GM18873 (cell line): ENCODE results near the gene ACTR3C.
"Not testable (repeated sequence)": the region's sequence is repeated elsewhere in the genome, so short reads cannot be mapped to it uniquely, and the experiment has no call there.

ENCODE experiments used
- ATAC-seq: cut with Tn5 transposase; IDR thresholded peaks from one replicate; pipeline ENCODE4 v1.9.1; 2021; ENCODE audit warnings: mild to moderate bottlenecking, moderate library complexity, moderate number of reproducible peaks; ENCODE audit not compliant: unreplicated experiment, low FRiP score

ACTR3C gene

GRCh38 chr7:150316987-150317386, 6.4 kb downstream of the ACTR3C start:
- not testable (repeated sequence) for ATAC-seq

GRCh38 chr7:150314639-150315239, 8.6 kb downstream of the ACTR3C start:
- ATAC-seq: no peak

GRCh38 chr7:150313870-150314269, 9.5 kb downstream of the ACTR3C start:
- ATAC-seq: no peak

- ATAC-seq: no peak
Observed at GRCh38 chr7:150313367-150313809, 10.0 kb downstream of the ACTR3C start.

DNA sequence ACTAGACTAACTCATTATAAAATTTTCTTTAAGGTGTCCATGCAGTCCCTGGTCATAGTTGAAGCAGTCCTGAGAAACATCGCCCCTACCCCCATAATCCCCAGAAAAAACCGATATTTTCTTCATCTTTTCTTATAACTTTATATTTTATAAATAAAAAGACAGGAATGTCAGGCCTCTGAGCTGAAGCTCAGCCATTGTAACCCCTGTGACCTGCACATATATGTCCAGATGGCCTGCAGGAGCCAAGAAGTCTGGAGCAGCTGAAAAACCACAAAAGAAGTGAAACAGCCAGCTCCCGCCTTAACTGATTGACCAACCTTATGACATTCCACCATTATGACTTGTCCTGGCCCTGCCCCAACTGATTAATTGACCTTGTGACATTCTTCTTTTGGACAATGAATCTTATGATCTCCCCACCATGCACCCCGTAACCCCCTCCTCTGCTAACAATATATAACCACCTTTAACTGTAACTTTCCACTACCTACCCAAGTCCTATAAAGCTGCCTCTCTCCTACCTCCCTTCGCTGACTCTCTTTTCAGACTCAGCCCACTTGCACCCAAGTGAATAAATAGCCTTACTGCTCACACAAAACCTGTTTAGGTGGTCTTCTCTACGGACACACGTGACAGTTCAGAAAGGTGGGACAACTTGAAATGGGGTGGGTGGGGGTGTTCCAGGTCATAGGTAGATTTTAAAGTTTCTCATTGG, 10.5 kb downstream of the ACTR3C start:
- not testable (repeated sequence) for ATAC-seq

GRCh38 chr7:150311711-150312110, 11.6 kb downstream of the ACTR3C start:
- ATAC-seq: no peak

DNA sequence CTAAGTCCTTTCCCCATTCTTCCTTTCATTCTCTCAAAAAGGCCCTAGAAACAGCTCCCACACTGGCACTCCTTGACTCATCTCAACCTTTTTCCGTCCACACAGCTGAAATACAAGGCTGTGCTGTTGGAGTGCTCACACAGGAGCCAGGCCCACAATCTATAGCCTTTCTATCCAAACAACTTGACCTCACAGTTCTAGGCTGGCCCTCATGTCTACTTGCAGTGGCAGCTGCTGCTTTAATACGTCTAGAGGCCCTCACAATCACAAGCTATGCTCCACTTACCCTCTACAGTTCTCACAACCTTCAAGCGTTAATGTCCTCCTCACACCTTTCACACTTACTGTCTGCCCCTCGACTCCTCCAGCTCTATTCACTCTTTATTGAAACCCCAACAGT, 12.2 kb downstream of the ACTR3C start:
- ATAC-seq: no peak

DNA sequence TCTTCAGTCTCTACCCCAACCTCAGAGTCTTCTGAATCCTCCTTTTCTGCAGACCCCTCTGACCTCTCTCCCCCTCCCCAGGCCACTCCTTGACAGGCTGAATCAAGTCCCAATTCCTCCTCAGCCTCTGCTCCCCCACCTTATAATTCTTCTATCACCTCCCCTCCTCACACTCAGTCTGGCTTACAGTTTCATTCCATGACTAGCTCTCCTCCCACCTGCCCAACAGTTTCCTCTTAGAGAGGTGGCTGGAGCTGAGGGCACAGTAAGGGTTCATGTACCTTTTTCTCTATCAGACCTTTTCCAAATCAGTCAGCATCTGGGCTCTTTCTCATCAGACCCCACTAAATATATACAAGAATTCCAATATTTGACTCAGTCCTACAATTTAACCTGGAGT, 14.8 kb downstream of the ACTR3C start:
- ATAC-seq: no peak

DNA sequence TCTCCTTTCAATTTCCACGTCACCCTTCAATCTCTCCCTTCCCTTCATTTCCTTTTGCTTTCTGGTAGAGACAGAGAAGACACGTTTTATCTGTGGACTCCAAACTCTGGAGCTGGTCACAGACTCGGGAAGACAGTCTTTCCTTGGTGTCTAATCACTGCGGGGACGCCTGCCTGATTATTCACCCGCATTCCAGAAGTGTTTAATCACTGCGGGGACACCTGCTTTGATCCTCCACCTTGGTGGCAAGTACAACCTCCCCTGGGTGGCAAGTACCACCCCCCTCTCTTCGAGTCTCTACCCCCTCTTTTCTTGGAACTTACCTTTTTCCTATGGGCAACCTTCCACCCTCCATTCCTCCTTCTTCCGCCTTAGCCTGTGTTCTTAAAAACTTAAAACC, 15.4 kb downstream of the ACTR3C start:
- no peak for ATAC-seq

DNA sequence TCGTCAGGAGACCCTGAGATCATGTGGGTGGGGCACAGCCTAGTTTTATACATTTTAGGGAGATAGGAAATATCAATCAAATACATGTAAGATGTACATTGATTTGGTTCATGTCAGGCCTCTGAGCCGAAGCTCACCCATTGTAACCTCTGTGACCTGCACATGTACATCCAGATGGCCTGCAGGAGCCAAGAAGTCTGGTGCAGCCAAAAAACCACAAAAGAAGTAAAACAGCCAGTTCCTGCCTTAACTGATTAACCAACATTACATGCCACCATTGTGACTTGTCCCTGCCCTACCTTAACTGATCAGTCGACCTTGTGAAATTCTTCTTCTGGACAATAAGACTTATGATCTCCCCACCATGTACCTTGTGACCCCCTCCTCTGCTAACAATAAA, 16.2 kb downstream of the ACTR3C start:
- ATAC-seq: no peak

GRCh38 chr7:150306377-150306776, 17.0 kb downstream of the ACTR3C start:
- ATAC-seq: not testable (repeated sequence)

DNA sequence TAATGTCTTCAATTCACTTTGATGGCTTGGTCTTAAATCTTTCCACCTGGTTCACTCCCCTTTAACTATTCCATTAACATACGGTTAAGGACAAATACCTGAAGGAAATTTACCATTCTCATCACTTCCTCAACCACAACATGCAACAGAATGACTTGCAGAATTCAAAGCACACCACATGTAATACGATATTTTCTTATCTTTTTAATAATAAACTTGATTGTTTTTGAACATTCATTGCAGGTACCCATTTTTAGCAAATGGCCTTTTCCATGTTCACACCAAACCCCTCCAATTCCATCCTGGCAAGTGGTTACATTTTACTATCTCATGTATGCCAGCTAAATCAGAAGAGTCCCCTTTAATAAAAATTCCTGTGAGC, 17.5 kb downstream of the ACTR3C start:
- not testable (repeated sequence) for ATAC-seq

GRCh38 chr7:150305259-150305902, 18.0 kb downstream of the ACTR3C start:
- ATAC-seq: not testable (repeated sequence)

DNA sequence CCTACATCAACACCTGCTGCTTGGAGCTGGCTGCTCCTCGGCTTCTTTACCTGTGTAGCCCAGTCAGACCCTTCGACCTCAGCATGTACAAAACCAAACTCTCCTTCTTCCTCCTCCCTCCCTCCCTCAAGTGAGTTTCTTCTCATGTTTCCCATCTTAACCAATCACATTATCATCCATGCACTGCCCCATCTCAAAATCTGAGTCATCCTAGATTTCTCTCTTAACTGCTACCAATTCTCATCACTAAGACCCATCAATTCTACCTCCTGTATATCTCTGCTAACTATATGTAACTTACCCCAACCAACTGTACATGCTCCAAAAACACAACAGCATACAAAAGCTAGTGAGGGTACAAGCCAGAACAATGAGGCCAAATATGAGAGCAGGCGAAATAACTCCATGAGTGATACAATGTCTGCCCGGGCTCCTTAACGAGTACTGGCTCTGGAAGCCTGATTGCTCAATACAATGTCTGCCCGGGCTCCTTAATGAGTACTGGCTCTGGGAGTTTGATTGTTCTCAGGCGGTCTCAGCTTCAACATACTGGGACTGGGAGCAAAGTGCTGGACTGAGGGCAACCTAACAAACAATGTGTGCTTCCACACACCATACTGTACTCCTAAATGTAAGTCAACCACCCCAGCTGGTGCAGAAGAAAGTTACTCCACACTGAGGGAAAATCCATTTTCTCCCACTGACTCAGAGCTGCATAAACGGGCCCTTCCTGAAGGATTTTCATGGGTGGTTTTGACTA, 18.7 kb downstream of the ACTR3C start:
- not testable (repeated sequence) for ATAC-seq

DNA sequence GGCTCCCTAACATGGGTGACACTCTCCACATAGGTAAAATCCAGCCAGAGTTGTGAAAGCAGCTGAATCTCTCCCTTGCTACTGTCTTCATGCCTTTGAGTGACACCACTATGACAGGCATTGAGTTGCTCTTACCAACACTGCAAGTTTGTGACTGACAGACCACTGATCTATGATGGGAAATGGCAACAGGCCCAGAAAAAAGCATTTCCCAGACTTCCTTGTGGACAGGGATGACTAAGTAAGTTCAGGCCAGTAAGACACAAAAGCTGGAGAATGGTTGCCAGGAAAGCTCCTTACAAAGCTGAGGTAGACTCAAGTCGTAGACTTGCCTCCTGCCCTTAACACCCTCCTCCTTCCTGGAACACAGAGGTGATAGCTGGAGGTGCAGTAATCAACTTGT, 20.4 kb downstream of the ACTR3C start:
- not testable (repeated sequence) for ATAC-seq

GRCh38 chr7:150297978-150298377, 25.4 kb downstream of the ACTR3C start:
- not testable (repeated sequence) for ATAC-seq

DNA sequence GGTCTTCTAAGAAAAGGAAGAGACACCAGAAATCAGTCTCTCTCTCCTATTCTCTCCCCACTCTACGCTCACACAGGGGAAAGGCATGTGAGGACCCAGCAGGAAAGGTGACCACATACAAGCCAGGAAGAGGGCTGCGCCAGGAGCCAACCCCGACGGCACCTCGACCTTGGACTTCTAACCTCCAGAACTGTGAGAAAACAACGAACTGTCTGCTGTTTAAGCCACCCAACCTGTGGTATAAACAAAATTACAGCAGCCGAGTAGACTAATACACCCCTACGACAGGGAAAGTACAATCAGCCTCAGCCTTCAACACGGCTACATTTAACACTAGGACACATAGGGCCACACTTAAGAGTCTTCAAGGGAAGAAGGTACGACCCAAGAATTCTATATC, 26.5 kb downstream of the ACTR3C start:
- not testable (repeated sequence) for ATAC-seq

- not testable (repeated sequence) for ATAC-seq
Observed at GRCh38 chr7:150295614-150296013, 27.7 kb downstream of the ACTR3C start.

- not testable (repeated sequence) for ATAC-seq
Observed at GRCh38 chr7:150295027-150295426, 28.3 kb downstream of the ACTR3C start.

DNA sequence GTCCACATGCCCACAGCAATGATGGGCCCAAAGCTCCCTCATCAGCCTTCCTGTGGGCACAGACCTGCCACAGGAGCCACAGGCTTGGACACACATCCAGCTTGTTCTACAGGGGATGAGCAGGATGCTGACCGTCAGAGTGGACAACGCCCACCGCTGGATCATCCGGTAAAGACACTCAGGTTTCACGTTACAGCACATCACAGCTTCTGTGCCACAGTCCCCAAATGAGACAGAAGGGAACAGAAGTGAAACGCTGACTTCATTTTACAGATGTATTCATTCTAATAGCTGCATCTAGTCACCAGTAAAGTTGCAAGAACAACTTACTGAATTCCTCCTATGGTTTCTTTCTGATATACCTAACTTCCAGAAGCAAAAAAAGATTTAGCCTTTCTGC, 33.0 kb downstream of the ACTR3C start:
- ATAC-seq: not testable (repeated sequence)

- ATAC-seq: not testable (repeated sequence)
Observed at GRCh38 chr7:150288816-150289215, 34.5 kb downstream of the ACTR3C start.
